Measurements from ENCODE around the gene SKA3. TPM values are rescaled to one million over a fixed set of nuclear protein-coding genes. Genes with fewer than 3 reads are reported as not detected.
"Not testable (repeated sequence)": the region's sequence is repeated elsewhere in the genome, so short reads cannot be mapped to it uniquely, and the experiment has no call there.

Gene SKA3
- total RNA-seq, 1 donor = 24.0 TPM

GRCh38 chr13:21149568-21149967 lies 26.8 kb downstream of the SKA3 start:
- no peak for DNase-seq (ENCODE audit: low read depth)
- no peak for TF ChIP-seq CTCF (IDR thresholded peaks at IDR 0.05; ENCODE audit: insufficient read depth, low read length)

DNA sequence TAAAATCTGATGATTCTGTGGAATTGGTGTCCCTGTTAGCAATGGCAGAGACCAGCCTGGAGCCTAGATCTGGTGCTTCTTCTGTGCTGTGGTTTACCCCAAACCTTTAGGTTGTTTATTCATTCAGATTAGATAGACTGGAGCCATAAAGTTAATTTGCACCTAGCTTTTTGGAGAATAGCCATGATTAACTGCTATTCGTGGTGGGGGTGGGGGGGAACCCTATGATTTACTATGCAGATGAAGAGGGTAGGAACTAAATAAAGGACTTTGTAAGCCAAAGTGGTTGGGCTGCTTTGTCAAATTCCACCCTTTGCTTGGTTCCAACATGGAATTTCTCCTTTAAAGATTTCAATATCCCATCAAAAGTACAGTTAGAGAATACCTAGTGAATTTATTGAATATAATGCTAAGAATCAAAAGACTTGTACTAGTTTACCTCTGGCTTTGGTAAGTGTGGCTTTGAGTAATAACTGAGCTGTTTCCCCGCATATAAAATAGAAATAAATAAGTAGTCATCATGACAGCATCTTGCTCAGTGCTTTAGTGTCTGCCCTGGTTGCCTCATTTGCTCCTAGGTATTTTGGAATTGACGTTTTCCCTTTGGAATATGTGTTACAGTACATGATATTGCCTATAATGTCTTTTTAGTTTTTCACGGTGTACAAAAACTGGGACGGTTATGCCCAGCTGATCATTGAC lies 27.6 kb downstream of the SKA3 start:
- H3K4me3 ChIP-seq (ENCODE audit: low read depth, low read length) = no peak overlapping the region
- no peak for TF ChIP-seq CTCF (IDR thresholded peaks at IDR 0.05; ENCODE audit: insufficient read depth, low read length)
- DNase-seq (ENCODE audit: low read depth) = no peak

More at GRCh38 chr13:21149568-21149967, 26.8 kb downstream of the SKA3 start:
- no peak overlapping the region for H3K4me3 ChIP-seq (ENCODE audit: low read depth, low read length)

GRCh38 chr13:21147827-21148226 lies 28.5 kb downstream of the SKA3 start:
- H3K4me3 ChIP-seq (ENCODE audit: low read depth, low read length) = no peak overlapping the region
- TF ChIP-seq CTCF (IDR thresholded peaks at IDR 0.05; ENCODE audit: insufficient read depth, low read length) = no peak

GRCh38 chr13:21142766-21143165 lies 33.6 kb downstream of the SKA3 start:
- TF ChIP-seq CTCF (IDR thresholded peaks at IDR 0.05; ENCODE audit: insufficient read depth, low read length) = no peak
- DNase-seq (ENCODE audit: low read depth) = no peak
- H3K4me3 ChIP-seq (ENCODE audit: low read depth, low read length) = peak overlapping the region; percentile 10

More at GRCh38 chr13:21147827-21148226, 28.5 kb downstream of the SKA3 start:
- no peak for DNase-seq (ENCODE audit: low read depth)

DNA sequence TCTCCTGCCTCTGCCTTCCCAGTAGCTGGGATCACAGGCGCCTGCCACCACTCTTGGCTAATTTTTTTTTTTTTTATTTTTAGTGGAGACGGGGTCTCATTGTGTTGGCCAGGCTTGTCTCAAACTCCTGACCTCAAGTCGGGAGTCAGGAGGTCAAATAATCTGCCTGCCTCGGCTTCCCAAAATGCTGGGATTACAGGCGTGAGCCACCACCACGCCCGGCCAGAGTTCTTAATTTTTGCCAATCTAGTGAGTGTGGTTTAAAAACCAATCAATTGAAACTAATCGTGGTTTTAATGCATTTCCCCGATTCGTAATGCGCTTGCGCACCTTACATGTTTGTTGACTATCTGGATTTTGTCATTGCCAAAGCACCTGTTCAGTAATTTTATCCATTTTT lies 37.0 kb downstream of the SKA3 start:
- no peak for DNase-seq (ENCODE audit: low read depth)
- peak overlapping the region; percentile 81 for H3K4me3 ChIP-seq (ENCODE audit: low read depth, low read length)
- no peak for TF ChIP-seq CTCF (IDR thresholded peaks at IDR 0.05; ENCODE audit: insufficient read depth, low read length)

GRCh38 chr13:21138561-21138960 lies 37.8 kb downstream of the SKA3 start:
- no peak for DNase-seq (ENCODE audit: low read depth)
- TF ChIP-seq CTCF (IDR thresholded peaks at IDR 0.05; ENCODE audit: insufficient read depth, low read length) = no peak
- no peak overlapping the region for H3K4me3 ChIP-seq (ENCODE audit: low read depth, low read length)

DNA sequence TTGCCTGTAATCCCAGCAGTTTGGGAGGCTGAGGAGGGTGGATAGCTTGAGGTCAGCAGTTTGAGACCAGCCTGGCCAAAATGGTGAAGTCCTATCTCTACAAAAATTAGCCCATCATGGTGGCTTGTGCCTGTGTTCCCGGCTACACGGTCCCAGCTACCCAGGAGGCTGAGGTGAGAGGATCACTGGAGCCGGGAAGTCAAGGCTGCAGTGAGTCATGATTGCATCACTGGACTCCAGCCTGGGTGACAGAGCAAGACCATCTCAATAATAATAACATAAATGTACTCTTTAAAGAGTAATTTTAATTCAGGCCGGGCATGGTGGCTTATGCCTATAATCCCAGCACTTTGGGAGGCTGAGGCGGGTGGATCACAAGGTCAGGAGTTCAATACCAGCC lies 38.7 kb downstream of the SKA3 start:
- no peak overlapping the region for H3K4me3 ChIP-seq (ENCODE audit: low read depth, low read length)
- DNase-seq (ENCODE audit: low read depth) = no peak
- no peak for TF ChIP-seq CTCF (IDR thresholded peaks at IDR 0.05; ENCODE audit: insufficient read depth, low read length)

DNA sequence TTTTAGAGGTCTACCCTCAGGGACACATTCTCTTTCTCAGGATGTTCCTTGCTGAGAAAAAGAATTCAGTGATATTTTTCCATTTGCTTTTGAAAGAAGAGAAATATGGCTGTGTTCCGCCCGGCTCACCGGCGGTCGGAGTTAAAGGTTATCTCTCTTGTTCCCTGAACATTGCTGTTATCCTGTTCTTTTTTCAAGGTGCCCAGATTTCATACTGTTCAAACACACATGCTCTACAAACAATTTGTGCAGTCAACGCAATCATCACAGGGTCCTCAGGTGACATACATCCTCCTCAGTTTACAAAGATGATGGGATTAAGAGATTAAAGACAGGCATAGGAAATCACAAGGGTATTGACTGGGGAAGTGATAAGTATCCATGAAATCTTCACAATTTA lies 40.5 kb downstream of the SKA3 start:
- not testable (repeated sequence) for DNase-seq (ENCODE audit: low read depth); H3K4me3 ChIP-seq (ENCODE audit: low read depth, low read length)
